Astrocyte of the spinal cord (primary cell): ENCODE data around the gene DEGS1.

Experiments used
- DNase-seq: peaks from one replicate; pipeline ENCODE4 v3.0.0; 2011; ENCODE audit warnings: low read depth, low spot score
- H3K4me3 ChIP-seq: 2 replicates; pipeline ENCODE4 v1.5.1; 2011; ENCODE audit warnings: low read depth, mild to moderate bottlenecking, low read length, moderate library complexity
- in situ Hi-C: cut with HindIII; loops from 2 replicates; pipeline ENCODE4 v1.10.0; 2017; ENCODE audit warnings: low sequenced_read_pairs
- TF ChIP-seq, protein P1 (sequence below): IDR thresholded peaks from 2 replicates; pipeline ENCODE4 v1.5.1; 2012; ENCODE audit warnings: low read depth, mild to moderate bottlenecking, low read length, inconsistent platforms

The DEGS1 gene

DNA sequence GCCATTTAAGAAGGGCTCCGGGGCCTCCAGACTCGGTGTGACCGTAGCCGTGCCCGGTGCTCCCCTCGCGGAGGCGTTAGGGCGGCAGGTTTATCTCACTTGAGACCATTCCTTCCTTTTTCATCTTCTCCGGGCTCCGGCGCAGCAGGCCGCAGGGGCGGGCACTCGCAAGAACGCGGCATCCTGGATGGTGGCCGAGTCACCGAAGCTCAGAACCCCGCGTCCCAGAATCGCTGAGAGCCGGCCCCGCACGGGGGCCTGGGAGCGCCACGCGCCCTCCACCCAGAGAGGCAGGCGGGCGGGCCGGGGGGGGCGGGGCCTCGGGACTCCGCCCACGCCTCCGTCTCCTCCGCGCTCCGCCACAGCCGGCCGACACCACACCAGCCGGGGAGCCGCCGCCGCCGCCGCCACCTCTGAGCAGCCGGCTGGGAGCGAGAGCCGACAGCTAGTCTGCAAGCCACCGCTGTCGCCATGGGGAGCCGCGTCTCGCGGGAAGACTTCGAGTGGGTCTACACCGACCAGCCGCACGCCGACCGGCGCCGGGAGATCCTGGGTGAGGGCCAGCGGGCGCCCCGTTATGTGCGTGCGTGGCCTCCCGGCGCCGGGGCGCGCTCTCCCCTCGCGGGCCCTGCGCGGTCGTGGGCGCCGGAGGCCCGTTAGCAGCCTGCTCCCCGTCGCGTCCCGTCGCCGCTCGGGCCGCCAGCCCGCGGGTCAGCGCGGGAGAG is at the start of gene DEGS1:
Gene DEGS1, plus strand, starts transcription at position 375 of the 725 bp plus-strand sequence. Its CDS starts 97 bp downstream, at position 472.
- H3K4me3 ChIP-seq, result peak within 1 kb of the TSS; percentile 78
- DNase-seq, result peak; percentile 82
- TF ChIP-seq, protein P1, sequence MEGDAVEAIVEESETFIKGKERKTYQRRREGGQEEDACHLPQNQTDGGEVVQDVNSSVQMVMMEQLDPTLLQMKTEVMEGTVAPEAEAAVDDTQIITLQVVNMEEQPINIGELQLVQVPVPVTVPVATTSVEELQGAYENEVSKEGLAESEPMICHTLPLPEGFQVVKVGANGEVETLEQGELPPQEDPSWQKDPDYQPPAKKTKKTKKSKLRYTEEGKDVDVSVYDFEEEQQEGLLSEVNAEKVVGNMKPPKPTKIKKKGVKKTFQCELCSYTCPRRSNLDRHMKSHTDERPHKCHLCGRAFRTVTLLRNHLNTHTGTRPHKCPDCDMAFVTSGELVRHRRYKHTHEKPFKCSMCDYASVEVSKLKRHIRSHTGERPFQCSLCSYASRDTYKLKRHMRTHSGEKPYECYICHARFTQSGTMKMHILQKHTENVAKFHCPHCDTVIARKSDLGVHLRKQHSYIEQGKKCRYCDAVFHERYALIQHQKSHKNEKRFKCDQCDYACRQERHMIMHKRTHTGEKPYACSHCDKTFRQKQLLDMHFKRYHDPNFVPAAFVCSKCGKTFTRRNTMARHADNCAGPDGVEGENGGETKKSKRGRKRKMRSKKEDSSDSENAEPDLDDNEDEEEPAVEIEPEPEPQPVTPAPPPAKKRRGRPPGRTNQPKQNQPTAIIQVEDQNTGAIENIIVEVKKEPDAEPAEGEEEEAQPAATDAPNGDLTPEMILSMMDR, result no peak
- in situ Hi-C loops, result no loop called here

DNA sequence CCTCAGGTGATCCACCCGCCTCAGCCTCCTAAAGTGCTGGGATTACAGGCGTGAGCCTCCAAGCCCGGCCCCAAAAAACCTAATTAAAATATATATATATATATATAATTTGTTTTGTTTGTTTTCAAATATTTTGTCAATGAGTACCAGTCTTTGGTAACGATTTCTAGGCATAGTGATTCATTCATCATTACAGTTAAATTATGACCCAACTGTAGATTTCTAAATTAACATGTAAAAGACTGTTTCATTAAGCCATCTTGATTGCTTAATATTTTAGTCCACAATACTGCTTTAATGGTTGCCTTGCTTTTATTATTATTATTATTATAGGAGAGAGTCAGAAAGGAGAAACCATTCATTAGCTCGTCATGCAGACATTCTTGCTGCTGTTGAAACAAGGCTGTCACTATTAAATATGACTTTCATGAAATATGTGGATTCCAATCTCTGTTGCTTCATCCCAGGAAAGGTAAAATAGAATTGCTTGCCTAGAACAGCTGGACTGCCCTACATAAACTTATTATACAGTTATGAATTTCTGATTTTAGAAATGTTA is 49.2 kb upstream of the DEGS1 start:
- H3K4me3 ChIP-seq, result no peak overlapping the region
- in situ Hi-C loops, result no loop called here
- no peak for DNase-seq
- TF ChIP-seq, protein P1, result no peak

DNA sequence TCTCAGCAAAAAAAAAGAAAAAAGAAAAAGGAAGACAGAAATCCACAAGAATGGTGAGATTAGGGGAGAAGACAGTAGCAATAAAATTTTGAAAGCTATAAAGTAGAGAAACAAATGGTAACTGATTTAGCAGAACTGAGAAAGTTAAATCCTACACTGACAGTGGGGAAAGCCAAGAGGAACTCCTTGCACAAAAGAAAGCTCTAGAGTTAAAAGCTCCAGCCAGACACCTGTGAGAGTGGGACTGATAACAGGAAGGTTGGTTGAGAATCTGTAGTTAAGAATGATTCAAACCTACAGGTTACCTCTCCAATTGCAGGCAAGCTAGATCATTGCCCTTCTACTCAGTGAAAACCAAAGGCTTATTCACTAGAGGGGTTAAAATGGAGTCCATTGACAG is 45.5 kb upstream of the DEGS1 start:
- in situ Hi-C loops, result no loop called here
- H3K4me3 ChIP-seq, result no peak overlapping the region
- DNase-seq, result no peak
- TF ChIP-seq, protein P1, result no peak

DNA sequence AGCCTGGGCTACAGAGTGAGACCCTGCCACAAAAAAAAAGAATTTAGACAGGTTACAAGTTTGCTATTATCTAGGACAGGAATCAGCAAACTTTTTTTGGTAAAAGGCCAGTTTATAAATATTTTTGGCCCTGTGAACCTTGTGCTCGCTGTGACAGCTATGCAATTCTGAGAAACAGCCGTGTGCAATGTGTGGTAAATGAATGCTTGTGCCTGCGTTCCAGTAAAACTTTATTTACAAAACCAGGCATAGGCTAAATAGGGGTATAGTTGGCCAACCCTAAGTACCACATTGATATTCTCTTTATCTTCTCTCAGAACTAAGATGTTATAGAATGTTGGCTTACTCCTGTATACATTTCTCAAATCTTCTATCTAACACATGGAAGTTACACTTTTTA is 44.8 kb upstream of the DEGS1 start:
- TF ChIP-seq, protein P1, result no peak
- in situ Hi-C loops, result no loop called here
- no peak for DNase-seq
- H3K4me3 ChIP-seq, result no peak overlapping the region

DNA sequence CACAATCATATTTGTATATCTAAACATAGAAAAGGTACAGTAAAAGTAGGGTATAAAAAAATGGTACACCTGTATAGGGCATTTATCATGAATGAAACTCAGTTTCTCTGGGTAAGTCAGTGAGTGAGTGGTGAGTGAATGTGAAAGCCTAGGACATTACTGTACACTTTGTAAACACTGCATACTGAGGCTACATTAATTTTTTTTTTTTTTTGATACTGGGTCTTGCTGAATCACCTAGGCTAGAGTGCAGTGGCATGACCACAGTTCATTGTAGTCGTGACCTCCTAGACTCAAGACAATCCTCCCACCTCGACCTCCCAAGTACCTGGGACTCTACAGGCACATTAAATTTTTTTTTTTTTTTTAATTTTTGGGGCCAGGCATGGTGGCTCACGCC is 41.3 kb upstream of the DEGS1 start:
- in situ Hi-C loops, result no loop called here

DNA sequence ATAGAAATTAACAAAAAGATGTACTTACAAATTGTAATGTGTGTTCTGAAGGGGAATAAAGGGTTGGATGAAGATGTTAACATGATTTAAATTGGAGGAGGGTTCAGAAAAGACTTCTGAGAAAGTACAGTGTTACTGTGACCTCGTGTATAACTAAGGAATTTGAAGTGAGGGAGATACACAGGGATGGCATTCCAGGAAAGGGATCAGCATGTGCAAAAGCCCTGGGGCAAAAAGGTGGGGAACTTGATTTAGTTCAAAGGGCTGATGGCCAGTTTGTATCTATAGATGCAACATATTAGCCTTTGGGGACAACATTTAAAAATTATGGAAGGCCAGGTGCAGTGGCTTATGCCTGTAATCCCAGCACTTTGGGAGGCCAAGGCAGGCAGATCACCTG is 33.3 kb upstream of the DEGS1 start:
- TF ChIP-seq, protein P1, result no peak
- DNase-seq, result no peak
- in situ Hi-C loops, result no loop called here
- no peak overlapping the region for H3K4me3 ChIP-seq

More for the DNA sequence above, 41.3 kb upstream of the DEGS1 start:
- H3K4me3 ChIP-seq, result no peak overlapping the region
- DNase-seq, result no peak
- TF ChIP-seq, protein P1, result no peak
